ENCODE results near the gene PDSS1. TPM values are rescaled to one million over a fixed set of nuclear protein-coding genes. Genes with fewer than 3 reads are reported as not detected.
"Not testable (repeated sequence)": the region's sequence is repeated elsewhere in the genome, so short reads cannot be mapped to it uniquely, and the experiment has no call there.

PDSS1 gene
- total RNA-seq, 2 experiments from 2014 or later: 31.8 to 33.4 TPM

DNA sequence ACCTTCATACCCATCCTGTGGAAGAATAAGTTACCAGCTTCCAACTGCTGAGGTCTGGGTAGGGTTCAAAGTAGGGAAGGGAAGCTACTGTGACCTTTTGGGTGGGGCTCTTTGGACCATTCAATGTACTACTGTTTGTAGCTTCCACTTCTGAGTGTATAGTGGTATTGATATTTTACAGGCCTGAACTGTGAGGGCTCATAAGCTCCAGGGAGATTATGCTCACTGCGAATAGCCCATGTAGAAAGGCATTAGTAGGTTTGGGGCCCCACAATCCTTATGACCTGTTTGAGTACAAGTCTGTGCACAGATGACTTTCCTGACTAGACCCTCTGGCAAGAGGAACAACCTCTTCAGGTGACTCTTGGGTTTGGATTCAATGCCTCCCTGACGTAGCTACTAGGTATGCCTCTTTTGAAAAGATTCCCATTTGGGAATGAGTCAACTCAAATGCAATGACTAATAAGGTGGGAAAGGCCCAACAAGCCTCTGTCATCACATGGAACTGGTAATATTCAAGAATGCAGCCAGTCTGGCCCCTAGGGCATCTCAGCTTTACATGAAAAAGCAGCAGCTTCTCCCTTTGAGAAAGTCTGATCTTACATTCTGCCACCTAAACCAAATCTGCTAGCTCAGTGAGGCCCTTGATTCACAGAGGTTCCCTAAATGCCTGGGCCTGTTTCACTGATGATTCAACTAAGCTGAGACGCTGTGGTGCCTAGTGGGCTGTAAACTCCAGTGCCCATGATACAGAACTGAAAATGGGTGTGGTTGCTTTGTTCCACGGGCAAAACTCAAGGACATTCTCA, 83.5 kb downstream of the PDSS1 start:
- POLR2A ChIA-PET: interaction anchor here (0.6 kb wide), 2 partner anchors 8 to 10 kb away, joined by 3 to 14 read pairs; no protein-coding TSS in a partner anchor
- CTCF ChIA-PET: interaction anchor here (0.6 to 1.9 kb wide), 5 partner anchors 9 to 373 kb away, joined by 3 to 6 read pairs (median 3); partner anchors contain the start of genes ABI1 and YME1L1

DNA sequence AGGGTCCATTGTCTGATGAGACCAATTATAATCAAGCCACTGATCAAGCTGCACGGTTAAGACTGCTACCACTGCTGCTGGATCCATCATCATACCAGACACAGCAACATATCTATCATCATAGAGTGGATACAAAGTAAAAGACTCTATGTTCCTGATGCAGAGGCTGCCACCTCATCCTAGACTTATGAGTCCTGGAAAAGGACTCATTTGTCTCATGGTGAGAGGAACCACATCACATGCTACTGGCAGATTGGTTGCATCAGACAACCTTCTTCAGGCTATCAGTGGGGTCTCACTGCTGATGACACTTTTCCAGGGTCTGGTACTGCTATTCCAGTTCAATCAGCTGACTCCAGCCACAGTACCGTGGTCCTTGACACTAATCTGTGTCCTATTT, 84.3 kb downstream of the PDSS1 start:
- POLR2A ChIA-PET: interaction anchor here (0.6 kb wide), 2 partner anchors 9 to 44 kb away, joined by 7 to 14 read pairs; no protein-coding TSS in a partner anchor
- CTCF ChIA-PET: interaction anchor here (1.2 to 1.9 kb wide), 2 partner anchors 79 to 373 kb away, joined by 3 to 6 read pairs; partner anchors contain the start of genes ABI1 and YME1L1

DNA sequence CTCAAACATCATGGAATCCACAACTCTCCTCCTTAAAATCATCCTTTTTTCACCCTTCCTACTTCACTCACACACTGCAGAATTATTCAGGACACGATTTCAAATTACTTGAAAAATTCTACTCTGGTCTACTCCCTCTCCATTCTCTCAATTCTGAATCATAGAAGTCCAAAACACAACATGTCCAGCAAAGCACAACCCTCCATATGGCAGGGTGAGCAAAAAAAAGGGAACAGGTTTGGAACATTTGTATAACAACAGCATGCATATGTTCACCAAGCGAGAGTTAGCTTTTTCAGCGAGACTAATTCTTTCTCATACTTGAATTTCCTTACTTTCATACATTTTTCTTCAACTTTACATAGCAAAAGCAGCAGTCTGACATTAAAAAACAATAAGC, 89.9 kb downstream of the PDSS1 start:
- CTCF ChIA-PET: no interaction called here

DNA sequence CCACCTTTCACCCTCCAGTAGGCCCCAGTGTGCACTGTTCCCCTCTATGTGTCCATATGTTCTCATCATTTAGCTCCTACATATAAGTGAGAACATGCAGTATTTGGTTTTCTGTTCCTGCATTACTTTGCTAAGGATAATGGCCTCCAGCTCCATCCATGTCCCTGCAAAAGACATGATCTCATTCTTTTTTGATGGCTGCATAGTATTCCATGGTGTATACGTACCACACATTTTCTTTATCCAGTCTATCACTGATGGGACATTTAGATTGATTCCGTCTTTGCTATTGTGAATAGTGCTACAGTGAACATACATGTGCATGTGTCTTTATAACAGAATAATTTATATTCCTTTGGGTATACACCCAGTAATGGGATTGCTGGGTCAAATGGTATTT, 92.3 kb downstream of the PDSS1 start:
- CTCF ChIA-PET: interaction anchor here (0.7 kb wide), 1 partner anchor 54 kb away, joined by 3 read pairs; no protein-coding TSS in a partner anchor
- POLR2A ChIA-PET: not testable (repeated sequence)

More for the DNA sequence above, 89.9 kb downstream of the PDSS1 start:
- POLR2A ChIA-PET: no interaction called here

DNA sequence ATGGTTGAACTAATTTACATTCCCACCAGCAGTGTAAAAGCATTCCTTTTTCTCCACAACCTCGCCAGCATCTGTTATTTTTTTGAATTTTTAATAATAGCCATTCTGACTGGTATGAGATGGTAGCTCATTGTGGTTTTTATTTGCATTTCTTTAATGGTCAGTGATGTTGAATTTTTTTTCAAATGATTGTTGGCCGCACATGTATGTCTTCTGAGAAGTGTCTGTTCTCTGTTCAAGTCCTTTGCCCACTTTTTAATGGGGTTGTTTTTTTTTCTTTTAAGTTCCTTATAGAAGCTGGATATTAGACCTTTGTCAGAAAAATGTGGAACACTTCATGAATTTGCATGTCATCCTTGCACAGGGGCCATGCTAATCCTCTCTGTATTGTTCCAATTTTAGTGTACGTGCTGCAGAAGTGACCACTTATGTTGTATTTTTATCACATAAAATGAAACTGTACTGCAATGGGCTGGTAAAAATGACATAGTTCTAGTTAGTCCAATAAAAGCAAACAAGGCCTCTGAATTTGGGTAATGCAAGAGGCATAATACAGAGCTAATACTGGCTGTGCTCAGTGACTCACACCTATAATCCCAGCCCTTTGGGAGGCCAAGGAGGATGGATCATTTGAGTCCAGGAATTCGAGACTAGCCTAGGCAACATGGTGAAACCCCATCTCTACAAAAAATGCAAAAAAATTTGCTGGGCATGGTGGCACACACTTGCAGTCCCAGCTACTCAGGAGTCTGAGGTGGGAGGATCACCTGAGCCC, 92.9 kb downstream of the PDSS1 start:
- ChIA-PET POLR2A (interaction anchor here (0.7 kb wide), 1 partner anchor 9 kb away, joined by 14 read pairs; no protein-coding TSS in a partner anchor), CTCF (interaction anchor here (0.7 kb wide), 1 partner anchor 53 kb away, joined by 3 read pairs; no protein-coding TSS in a partner anchor)

DNA sequence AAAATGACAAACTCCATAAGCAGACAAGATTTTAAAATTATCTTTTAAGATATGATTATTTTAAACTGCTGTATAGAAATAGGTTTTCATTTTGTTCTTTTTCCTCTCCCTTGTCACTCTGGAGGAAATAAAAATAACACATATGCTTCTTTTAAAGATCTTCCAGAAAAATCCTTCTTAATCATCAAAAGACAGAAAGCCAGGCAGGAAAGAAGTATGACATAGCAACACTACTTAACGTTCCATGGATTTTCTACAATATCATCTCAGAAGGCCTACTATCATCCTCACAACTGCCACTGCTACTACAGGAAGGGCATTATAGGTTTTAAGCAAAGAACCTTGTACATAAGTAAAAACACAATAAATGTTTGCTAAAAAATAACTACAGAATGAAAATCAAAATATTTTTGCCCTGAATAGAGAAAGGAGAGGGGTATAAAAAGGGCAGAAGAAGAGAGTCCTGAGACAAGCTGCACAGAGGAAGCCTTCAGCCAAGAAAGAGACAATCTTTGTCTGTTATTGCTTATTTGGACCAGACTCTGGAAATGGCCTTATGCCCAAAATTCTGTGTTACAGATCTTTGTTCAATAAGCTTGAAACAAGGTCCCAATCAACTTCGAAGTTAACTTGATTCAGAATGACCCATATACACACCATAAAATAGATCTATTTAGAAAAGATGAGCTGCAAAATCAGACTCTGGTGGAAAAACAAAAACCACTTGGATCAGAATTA, 95.4 kb downstream of the PDSS1 start:
- ChIA-PET CTCF (no interaction called here), POLR2A (no interaction called here)

Other genes starting within 250 kb of the PDSS1 start
- gene ABI1, start 163.3 kb downstream of the PDSS1 start, total RNA-seq: 10 to 100 TPM; 34.0 to 35.1 TPM

Data from activated CD8-positive, alpha-beta memory T cell treated with anti-CD3 and anti-CD28 coated beads for 36 hours (primary cell).